ENCODE data around the gene COX10.
A peak's percentile ranks its signal among the peaks of the same experiment; 100 is the strongest.
"Not testable (repeated sequence)": the region's sequence is repeated elsewhere in the genome, so short reads cannot be mapped to it uniquely, and the experiment has no call there.

COX10 gene

GRCh38 chr17:14205992-14206461, 136.7 kb downstream of the COX10 start:
- peak; percentile 97 for DNase-seq (ENCODE audit: low spot score)

GRCh38 chr17:14206891-14207290, 137.6 kb downstream of the COX10 start:
- DNase-seq (ENCODE audit: low spot score): no peak

DNA sequence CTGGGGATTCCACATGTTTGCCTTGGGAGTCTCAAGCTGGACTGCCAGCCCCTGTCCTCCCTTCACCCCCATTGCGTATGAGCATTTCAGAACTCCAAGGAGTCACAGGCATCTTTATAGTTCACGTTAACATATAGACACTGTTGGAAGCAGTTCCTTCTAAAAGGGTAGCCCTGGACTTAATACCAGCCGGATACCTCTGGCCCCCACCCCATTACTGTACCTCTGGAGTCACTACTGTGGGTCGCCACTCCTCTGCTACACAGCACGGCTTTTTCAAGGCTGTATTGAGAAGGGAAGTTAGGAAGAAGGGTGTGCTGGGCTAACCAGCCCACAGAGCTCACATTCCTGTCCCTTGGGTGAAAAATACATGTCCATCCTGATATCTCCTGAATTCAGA, 138.5 kb downstream of the COX10 start:
- DNase-seq (ENCODE audit: low spot score): no peak

DNA sequence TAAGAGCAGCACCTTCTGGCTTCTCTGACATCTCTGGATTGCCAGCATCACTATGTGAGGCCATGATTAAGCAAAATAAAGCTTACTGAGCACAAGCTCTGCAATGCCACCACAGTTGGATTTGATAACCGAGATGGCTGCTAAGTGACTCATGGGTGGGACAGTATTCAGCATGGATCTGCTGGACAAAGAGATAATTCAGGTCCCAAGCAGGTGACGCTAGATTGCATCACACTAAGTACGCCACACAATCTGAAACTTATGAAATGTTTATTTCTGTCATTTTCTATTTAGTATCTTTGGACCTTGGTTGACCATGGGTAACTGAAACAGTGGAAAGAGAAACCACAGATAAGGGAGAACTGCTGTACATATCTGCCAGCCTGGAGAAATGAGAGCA, 139.9 kb downstream of the COX10 start:
- peak; percentile 90 for DNase-seq (ENCODE audit: low spot score)

GRCh38 chr17:14211246-14211645, 141.9 kb downstream of the COX10 start:
- DNase-seq (ENCODE audit: low spot score): no peak

GRCh38 chr17:14211801-14212200, 142.5 kb downstream of the COX10 start:
- no peak for DNase-seq (ENCODE audit: low spot score)

DNA sequence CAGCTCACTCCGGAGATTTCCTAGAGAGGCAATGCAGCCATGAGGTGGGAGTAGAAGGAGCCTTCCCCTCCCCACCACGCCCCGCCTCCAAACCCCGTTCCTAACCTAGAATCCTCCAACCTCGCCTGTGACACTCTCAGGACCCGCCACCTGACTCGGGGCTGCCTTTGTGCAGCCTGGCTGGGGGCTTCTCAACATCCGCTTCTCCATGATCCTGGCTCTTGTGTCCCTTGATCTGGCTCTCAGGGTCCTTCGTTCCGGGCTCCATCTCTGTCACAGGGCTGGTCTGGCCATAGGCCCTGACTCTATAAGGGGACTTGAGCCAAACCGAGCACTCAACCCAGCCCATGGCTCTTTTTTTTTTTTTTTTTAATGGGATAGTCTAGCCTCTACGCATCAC, 143.1 kb downstream of the COX10 start:
- no peak for DNase-seq (ENCODE audit: low spot score)

GRCh38 chr17:14214271-14214670, 145.0 kb downstream of the COX10 start:
- DNase-seq (ENCODE audit: low spot score): no peak

- no peak for DNase-seq (ENCODE audit: low spot score)
Observed at GRCh38 chr17:14222611-14223010, 153.3 kb downstream of the COX10 start.

- no peak for DNase-seq (ENCODE audit: low spot score)
Observed at GRCh38 chr17:14225254-14225980, 156.1 kb downstream of the COX10 start.

GRCh38 chr17:14227052-14227451, 157.7 kb downstream of the COX10 start:
- DNase-seq (ENCODE audit: low spot score): no peak

- no peak for DNase-seq (ENCODE audit: low spot score)
Observed at GRCh38 chr17:14228903-14229302, 159.6 kb downstream of the COX10 start.

DNA sequence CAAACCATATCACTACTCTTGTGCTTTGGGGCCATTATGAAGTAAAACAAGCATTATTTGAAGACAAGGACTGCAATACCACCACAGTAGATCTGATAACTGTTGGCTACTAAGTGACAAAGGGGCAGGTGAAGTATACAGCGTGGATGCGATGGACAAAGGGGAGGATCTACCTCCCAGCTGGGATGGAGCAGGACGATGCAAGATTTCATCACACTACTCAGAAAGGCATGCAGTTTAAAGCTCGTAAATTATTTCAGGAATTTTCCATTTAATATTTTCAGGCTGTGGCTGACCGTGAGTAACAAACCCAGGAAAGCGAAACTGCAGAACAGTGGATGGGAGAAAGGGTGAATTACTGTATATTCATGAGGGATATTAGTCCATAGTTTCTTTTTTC, 161.9 kb downstream of the COX10 start:
- DNase-seq (ENCODE audit: low spot score): not testable (repeated sequence)

DNA sequence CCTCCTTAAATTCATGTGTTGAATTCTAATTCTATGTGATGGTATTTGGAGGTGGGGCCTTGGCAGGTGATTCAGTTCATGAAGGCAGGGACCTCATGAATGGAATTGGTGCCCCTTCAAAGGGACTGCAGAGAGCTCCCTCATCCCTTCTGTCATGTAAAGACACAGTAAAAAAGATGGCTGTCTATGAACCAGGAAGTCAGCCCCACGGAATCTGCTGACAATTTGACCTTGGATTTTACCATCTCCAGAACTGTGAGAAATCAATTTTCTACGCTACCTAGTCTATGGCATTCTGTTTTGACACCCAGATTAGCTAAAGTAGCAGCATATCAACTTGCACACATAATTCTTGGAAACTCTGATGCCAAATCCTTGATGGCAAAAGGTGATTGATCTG, 165.7 kb downstream of the COX10 start:
- DNase-seq (ENCODE audit: low spot score): not testable (repeated sequence)

DNA sequence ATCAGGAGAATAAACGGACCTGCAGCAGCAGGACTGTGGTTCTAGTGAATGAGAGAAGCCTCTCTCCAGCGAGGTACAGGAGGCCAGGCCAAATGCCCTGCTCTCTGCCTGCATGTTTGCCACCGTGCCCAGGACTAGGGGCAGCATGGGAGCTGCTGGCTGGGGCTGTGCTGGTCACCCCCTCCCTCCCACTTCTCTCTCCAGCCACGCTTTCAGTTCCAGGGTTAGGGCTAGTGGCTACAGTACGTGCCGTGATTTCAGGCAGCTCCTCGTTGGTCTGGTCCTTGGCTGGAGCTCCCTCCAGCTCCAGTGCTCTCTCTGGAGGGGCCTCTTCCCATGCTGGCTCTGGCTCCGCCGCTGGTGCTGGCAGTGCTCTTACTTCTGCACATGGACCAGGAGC, 166.7 kb downstream of the COX10 start:
- not testable (repeated sequence) for DNase-seq (ENCODE audit: low spot score)

DNA sequence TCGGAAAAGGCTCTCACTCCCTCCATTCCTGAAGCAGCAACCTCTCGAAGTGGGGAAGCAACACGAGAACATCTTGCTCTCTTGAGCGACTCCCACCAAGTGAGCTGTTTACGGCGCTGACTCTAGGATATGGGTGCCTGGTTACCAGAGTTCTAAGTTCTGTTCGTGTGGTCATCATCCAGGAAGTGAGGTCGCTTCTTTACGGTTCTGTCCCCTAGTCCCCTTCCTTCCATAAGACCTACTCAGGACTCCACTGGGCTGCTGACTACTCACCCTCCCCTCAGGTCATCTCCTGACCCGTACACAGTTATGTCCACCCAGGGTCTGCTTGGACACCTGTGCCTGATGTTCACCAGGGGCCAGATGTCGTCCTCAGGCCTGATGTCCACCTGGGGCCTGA, 167.5 kb downstream of the COX10 start, which contains the start of gene CDRT15:
Gene CDRT15, minus strand, starts transcription at position 101 of the 400 bp plus-strand sequence. Its CDS starts 29 bp downstream, at position 72.
- not testable (repeated sequence) for DNase-seq (ENCODE audit: low spot score)

- not testable (repeated sequence) for DNase-seq (ENCODE audit: low spot score)
Observed at GRCh38 chr17:14239271-14239670, 170.0 kb downstream of the COX10 start.

DNA sequence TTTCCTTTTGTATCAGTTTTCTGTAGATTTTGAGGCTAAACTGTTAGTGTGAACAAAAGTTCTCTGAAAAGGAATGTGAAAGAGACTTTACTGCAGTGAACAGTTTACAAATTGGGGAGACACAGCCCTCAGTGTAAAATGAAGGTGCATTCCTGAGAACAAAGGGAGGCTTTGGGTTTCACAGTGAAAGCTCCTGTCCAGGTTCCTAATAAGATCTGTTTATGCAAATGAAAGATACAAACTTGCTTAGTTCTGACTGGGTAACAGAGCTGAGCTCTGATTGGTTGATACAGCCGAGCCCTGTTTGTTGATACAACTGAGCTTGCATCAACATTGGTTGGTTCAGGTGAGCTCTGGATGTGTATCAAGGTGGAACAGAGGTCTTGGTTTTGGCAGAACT, 175.7 kb downstream of the COX10 start:
- DNase-seq (ENCODE audit: low spot score): peak; percentile 4

- DNase-seq (ENCODE audit: low spot score): no peak
Observed at GRCh38 chr17:14245629-14246028, 176.3 kb downstream of the COX10 start.

All from SW480 (cell line).